Rectal smooth muscle tissue (tissue), 1 donor: ENCODE results near the gene NMRAL1.

Experiments
- H3K27ac ChIP-seq: one replicate; pipeline ENCODE4 v1.7.0; 2013; ENCODE audit warnings: low read depth, low read length, inconsistent platforms
- H3K27me3 ChIP-seq: one replicate; pipeline ENCODE4 v1.7.0; 2013; ENCODE audit warnings: low read length; ENCODE audit not compliant: control insufficient read depth, insufficient read depth
- H3K36me3 ChIP-seq: one replicate; pipeline ENCODE4 v1.7.0; 2013; ENCODE audit warnings: low read length; ENCODE audit not compliant: control insufficient read depth, insufficient read depth
- H3K4me1 ChIP-seq: one replicate; pipeline ENCODE4 v1.7.0; 2013; ENCODE audit warnings: low read length; ENCODE audit not compliant: control insufficient read depth, insufficient read depth
- H3K4me3 ChIP-seq: one replicate; pipeline ENCODE4 v1.7.0; 2013; ENCODE audit warnings: low read length
- H3K9ac ChIP-seq: one replicate; pipeline ENCODE4 v1.7.0; 2013; ENCODE audit warnings: low read length

Gene NMRAL1

DNA sequence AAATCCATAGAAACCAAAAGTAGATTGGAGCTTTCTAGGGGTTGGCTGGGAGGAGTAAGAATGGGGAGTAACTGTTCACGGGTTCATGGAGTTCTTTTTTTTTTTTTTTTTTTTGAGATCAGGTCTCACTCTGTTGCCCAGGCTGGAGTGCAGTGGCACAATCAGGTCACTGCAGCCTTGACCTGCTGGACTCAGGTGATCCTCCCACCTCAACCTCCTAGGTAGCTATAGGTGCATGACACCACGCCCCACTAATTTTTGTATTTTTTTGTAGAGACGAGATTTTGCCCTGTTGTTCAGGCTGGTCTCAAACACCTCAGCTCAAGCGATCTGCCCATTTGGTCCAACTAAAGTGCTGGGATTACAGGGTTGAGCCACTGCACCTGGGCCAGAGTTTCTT is 1.5 kb downstream of the NMRAL1 start:
- no peak overlapping the region for H3K9ac ChIP-seq
- no peak overlapping the region for H3K27ac ChIP-seq
- H3K36me3 ChIP-seq, result peaks cover 4% of the 10 kb centered on the region
- no peaks in the 10 kb centered on the region for H3K27me3 ChIP-seq
- no peaks in the 10 kb centered on the region for H3K4me1 ChIP-seq
- no peak overlapping the region for H3K4me3 ChIP-seq

DNA sequence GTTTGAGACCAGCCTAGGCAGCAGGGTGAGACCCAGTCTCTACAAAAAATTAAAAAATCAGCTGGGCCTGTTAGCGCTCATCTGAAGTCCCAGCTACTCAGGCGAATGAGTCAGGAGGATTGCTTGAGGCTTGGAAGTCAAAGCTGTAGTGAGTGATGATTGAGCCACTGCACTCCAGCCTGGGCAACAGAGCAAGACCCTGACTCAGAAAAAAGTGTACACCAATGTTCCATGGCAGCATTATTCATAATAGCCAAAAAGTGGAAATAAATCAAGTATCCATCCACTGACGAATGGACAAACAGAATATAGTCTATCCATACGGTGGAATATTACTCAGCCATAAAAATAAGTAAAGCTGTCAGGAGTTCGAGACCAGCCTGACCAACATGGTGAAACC is 2.6 kb downstream of the NMRAL1 start:
- Histone ChIP-seq H3K4me1 (no peaks in the 10 kb centered on the region), H3K36me3 (peaks cover 4% of the 10 kb centered on the region), H3K27ac (no peak overlapping the region)

DNA sequence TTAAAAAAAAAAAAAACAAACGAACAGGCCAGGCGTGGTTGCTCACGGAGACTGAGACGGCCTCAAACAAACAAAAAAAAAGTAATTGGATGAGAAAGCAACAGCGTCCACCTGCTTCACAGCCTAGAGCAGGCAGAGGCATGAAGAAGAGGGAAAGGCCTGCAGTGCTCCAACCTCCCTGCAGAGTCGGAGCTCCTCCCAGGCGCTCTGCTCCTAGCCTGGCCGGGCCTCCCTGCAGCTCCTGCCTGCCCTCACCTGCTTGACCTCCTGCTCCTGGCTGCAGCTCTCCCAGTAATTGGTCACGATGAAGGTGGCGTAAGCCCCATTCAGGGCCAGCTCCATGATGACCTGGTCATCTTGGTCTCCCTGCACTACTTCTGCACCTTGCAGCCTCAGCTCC is 5.5 kb downstream of the NMRAL1 start:
- Histone ChIP-seq H3K9ac (no peak overlapping the region), H3K4me3 (no peak overlapping the region), H3K36me3 (peaks cover 17% of the 10 kb centered on the region), H3K4me1 (no peaks in the 10 kb centered on the region), H3K27me3 (no peaks in the 10 kb centered on the region), H3K27ac (no peak overlapping the region)

More for the DNA sequence above, 2.6 kb downstream of the NMRAL1 start:
- H3K9ac ChIP-seq, result no peak overlapping the region
- H3K4me3 ChIP-seq, result no peak overlapping the region
- H3K27me3 ChIP-seq, result no peaks in the 10 kb centered on the region

- H3K27ac ChIP-seq, result no peak overlapping the region
- H3K27me3 ChIP-seq, result no peaks in the 10 kb centered on the region
- no peaks in the 10 kb centered on the region for H3K4me1 ChIP-seq
- peaks cover 22% of the 10 kb centered on the region for H3K36me3 ChIP-seq
- no peak overlapping the region for H3K4me3 ChIP-seq
- no peak overlapping the region for H3K9ac ChIP-seq
Observed at GRCh38 chr16:4467916-4468315, 6.5 kb downstream of the NMRAL1 start.

- Histone ChIP-seq H3K9ac (no peak overlapping the region), H3K4me3 (no peak overlapping the region), H3K36me3 (peaks cover 22% of the 10 kb centered on the region), H3K4me1 (no peaks in the 10 kb centered on the region), H3K27me3 (no peaks in the 10 kb centered on the region), H3K27ac (peak overlapping the region; percentile 55)
Observed at GRCh38 chr16:4465977-4466779, 8.2 kb downstream of the NMRAL1 start.

DNA sequence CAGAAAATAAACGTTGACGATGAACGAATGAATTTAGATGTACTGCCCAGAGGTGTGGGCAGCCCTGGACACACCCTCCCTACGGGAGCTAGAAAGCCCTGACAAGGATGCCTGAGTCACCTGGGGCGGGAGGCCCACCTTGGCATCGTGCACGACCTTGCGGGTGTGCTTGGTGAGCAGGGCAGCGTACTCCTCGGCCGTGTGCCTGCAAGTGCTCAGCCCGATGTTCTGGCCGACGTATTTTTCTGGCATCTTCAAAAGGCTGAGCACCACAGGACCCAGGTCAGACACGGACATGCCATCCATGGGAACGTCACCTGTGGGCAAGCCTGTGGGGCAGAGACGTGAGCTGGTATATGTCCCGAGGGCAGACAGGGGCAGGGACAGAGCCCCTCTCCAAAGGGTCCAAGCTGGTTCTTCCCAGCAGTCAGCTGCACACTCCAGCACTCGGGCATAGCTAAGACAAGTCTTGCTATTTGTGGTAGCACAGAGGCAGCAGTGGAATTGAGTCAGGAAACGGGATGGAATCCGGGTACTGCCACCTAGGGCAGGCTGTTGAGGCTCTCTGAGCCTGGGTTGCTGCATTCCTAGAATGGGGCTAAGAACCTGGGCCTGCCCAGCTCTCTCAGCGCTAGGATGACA is 10.8 kb downstream of the NMRAL1 start:
- Histone ChIP-seq H3K4me1 (no peaks in the 10 kb centered on the region), H3K4me3 (no peak overlapping the region), H3K27ac (no peak overlapping the region), H3K27me3 (no peaks in the 10 kb centered on the region), H3K9ac (no peak overlapping the region), H3K36me3 (peaks cover 21% of the 10 kb centered on the region)

DNA sequence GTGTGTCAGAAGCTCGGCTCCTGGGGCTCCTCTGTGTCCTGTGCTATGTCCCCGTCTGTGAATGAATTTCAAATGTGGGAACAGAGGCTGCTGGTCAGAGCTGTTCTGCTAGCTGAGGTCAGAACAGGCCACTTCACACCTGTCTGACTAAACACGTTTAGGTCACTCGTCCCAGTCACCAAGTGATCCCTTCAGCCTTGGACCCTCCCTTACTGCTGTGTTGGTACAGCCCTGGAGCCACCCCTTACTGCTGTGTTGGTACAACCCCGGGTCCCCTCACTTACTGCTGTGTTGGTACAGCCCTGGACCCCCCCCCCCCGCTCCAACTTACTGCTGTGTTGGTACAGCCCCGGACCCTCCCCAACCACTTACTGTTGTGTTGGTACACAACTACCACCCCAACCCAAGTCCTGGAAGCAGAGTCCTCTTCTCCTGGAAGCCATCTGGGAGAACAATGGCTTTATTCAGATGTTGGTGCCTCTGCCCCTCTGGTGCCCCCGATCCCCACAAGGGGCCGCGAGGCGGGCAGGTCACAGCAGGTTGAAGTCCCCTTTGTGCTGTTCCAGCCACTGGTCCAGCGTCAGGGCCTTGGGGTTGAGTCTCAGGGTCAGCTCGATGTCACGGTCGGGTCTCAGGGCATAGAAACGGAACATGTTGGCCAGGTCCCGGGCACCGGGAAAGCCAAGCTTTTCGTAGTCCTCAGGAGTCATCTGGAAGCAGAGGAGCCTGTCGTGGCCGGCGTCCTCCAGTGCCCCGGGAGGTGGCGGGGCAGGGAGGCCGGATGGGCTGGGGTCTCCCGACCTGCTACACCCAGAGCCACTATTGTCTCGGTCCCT is 13.0 kb downstream of the NMRAL1 start:
- Histone ChIP-seq H3K9ac (no peak overlapping the region), H3K4me1 (no peaks in the 10 kb centered on the region), H3K36me3 (peaks cover 22% of the 10 kb centered on the region), H3K27me3 (no peaks in the 10 kb centered on the region), H3K4me3 (no peak overlapping the region), H3K27ac (no peak overlapping the region)

- no peak overlapping the region for H3K9ac ChIP-seq
Observed at GRCh38 chr16:4460936-4461249, 13.5 kb downstream of the NMRAL1 start.

DNA sequence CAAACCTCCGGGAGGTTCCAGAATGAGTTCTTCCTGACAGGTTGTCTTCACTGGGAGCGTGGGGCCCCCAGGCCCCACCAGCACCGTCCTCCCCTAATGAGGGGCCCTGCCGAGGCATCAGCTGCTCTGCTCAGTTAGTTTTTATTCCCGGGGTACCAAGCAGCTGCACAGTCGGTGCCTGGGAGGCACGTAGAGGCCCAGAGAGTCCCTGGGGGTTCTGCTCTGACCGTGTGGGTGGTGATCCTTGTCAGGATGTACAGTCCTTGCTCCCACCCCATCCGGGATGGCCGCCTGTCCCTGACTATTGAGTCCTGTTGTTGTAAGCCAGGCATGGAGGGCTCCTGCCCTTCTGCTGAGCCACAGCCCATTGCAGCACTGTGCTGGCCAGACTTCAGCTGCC is 18.5 kb downstream of the NMRAL1 start:
- H3K27ac ChIP-seq, result no peak overlapping the region
- H3K4me1 ChIP-seq, result no peaks in the 10 kb centered on the region
- H3K4me3 ChIP-seq, result no peak overlapping the region
- peaks cover 32% of the 10 kb centered on the region for H3K36me3 ChIP-seq
- H3K9ac ChIP-seq, result no peak overlapping the region
- H3K27me3 ChIP-seq, result no peaks in the 10 kb centered on the region

More at GRCh38 chr16:4460936-4461249, 13.5 kb downstream of the NMRAL1 start:
- no peak overlapping the region for H3K27ac ChIP-seq
- no peaks in the 10 kb centered on the region for H3K27me3 ChIP-seq
- no peak overlapping the region for H3K4me3 ChIP-seq
- peaks cover 22% of the 10 kb centered on the region for H3K36me3 ChIP-seq
- no peaks in the 10 kb centered on the region for H3K4me1 ChIP-seq

- Histone ChIP-seq H3K4me1 (no peaks in the 10 kb centered on the region), H3K9ac (no peak overlapping the region), H3K27me3 (no peaks in the 10 kb centered on the region), H3K4me3 (no peak overlapping the region), H3K27ac (no peak overlapping the region), H3K36me3 (peaks cover 38% of the 10 kb centered on the region)
Observed at GRCh38 chr16:4455081-4455480, 19.3 kb downstream of the NMRAL1 start.

- Histone ChIP-seq H3K36me3 (peaks cover 41% of the 10 kb centered on the region), H3K27ac (no peak overlapping the region), H3K9ac (no peak overlapping the region), H3K4me1 (no peaks in the 10 kb centered on the region), H3K27me3 (no peaks in the 10 kb centered on the region), H3K4me3 (no peak overlapping the region)
Observed at GRCh38 chr16:4454623-4455022, 19.8 kb downstream of the NMRAL1 start.

DNA sequence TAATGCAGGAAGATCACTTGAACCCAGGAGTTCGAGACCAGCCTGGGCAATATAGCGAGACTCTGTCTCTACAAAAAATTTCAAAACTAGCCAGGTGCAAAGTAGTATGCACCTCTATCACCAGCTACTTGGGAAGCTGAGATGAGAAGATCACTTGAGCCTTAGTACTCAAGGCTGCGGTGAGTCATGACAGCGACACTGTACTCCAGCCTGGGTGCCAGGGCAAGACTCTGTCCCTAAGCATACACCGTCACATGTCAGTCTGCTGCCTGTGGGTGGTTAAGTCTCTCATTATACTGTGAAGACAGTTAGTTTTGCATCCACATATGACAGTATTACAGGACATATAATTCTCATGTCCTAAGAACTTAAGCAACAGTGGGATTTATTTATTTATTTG is 21.8 kb downstream of the NMRAL1 start:
- Histone ChIP-seq H3K4me3 (no peak overlapping the region), H3K4me1 (no peaks in the 10 kb centered on the region), H3K36me3 (peaks cover 50% of the 10 kb centered on the region), H3K27ac (no peak overlapping the region), H3K9ac (no peak overlapping the region), H3K27me3 (no peaks in the 10 kb centered on the region)
